Activated CD4-positive, alpha-beta T cell treated with anti-CD3 and anti-CD28 coated beads, Interleukin-2, amount 50 U/mL, for 1 hour (primary cell): ENCODE measurements around the gene KIAA0930.

ENCODE experiments used
- DNase-seq: peaks from one replicate; pipeline ENCODE4 v3.0.0-alpha.2; 2020

KIAA0930 gene

DNA sequence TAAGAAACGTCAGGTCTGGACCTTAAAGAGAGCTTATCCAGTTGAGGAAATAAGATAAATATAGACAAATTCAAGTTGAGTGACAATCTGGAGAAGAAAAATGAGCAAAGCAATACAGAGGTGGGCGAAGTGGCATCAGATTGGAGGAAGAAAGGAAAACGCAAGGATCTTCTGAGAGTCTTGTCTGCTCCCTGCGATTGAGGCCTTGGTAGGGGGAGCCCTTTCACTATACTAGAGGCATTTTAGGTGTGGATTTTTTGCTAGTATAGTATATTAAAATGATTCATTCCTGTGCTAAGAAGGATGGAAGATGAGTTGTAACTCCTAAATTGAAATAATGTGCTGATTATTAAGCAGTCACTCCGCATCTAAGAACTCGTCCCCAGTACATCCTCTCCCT lies 68.9 kb downstream of the KIAA0930 start:
- DNase-seq: no peak

- peak; percentile 14 for DNase-seq
These were observed 70.9 kb downstream of the KIAA0930 start for GRCh38 chr22:45169591-45170466.

DNA sequence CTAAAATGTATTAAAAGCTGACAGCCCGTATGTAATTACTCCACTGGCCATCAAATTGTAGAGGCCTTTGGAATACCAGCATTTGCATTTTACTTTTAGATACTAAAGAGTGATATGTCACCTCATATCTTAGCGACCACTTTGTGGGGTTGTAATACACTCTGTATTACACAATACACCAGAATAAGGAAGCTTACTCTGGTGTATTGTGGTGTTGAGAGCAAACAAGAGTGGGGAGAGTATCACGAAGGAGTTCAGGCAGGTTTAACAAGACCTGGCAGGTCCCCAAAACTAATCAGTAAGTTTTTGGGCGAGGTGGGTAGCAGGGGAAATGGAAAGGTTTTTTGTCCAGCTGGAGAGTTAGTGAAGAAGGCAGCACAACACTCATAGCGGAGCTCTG lies 73.8 kb downstream of the KIAA0930 start:
- DNase-seq: no peak

- DNase-seq: peak; percentile 45
These were observed 76.2 kb downstream of the KIAA0930 start for GRCh38 chr22:45164270-45165088.

DNA sequence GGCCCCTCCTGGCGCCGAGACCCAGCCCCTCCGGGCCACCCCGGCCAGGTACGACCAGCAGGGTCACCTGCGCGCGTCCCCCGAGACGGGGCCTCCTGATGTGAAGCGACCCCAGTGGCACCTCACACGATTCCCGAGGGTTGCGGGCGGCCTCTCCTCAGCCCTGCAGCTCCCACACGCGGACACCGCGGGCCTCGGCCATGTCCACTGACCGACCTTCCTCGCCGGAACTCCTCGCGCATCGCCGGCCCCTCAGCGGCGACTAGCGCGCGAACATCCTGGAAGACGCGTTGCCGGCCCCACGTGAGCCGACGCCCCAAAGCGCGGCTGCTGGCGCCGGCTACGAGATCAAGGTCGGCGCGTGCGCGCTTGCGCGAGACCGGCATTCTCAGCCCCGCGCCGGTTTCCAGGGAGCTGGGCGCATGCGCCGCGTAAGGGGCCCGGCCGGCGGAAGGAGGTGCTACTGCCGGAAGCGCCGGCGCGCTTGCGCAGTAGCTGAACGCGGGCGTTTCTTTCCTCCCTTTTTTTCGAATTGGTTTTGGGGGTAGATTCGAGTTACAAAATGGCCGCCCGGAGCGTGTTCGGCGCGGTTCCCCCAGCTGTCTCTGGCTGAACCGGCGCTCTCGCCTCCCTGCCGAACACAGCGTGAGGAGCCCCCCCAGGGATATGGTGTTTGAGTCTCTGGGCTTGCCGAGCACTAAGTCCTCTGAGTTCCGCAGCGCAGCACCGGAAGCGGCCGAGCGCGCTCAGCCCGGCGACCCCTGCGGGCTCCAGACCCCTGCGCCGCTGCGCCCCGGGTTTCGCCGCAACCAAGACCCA lies 77.0 kb downstream of the KIAA0930 start, which contains the start of gene NUP50:
Gene NUP50, plus strand, starts transcription at position 475 of the 819 bp plus-strand sequence. CDS start 4,253 bp downstream, outside the sequence.
- peak; percentile 95 for DNase-seq

GRCh38 chr22:45163099-45163450 lies 77.6 kb downstream of the KIAA0930 start:
- DNase-seq: no peak

DNA sequence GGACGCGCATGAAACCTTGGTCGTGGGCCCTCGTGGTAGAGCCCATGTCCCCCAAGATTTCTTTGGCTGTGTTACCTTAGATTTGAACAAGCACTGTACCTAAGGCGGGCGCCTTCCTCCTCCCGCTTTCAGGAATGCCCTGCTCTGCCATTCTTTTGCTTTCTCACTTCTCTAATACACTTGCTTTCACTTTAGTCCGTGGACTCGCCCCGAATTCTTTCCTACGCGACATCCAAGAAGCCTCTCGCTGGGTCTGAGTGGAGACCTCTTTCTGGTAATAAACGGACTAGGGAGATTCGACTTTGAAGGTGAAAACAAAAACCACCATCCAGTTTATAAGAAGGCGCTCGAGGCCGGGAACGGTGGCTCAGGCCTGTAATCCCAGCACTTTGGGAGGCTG lies 78.2 kb downstream of the KIAA0930 start:
- no peak for DNase-seq

GRCh38 chr22:45159652-45160462 lies 80.8 kb downstream of the KIAA0930 start:
- DNase-seq: no peak

- no peak for DNase-seq
These were observed 82.8 kb downstream of the KIAA0930 start for GRCh38 chr22:45157907-45158306.

DNA sequence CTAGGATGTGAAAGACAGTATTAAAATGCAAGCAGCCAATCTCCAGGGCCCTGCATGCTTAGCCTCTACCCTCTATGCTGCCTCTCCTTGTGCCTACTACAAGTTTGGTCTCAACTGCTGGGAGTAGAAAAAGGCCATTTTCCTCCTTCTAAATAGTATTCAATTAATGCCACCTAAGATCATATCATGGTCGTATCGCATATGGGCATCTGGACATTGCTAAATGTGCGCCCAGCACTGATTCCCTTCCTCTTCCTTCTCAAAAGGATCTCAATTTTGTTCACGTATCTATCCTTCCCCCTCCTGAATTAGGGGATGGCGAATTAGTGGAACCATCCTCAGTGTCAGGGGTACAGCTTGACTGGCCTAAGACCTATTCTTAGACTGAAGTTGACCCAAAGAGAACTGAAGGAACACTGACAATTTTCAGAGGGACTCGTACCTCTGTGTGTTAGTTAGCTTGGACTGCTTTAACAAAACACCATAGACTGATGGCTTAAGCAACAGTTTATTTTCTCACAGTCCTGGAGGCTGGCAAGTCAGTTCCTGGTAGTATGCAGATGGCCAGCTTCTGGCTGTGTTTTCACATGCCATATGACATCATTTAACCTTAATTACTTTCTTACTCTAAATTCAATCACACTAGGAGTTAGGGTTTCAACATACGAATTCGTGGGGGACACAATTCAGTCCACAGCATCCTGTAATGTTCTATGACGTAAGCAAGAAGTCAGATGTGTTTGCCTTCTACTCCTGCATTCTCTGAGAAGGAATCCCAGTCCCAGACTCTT lies 85.4 kb downstream of the KIAA0930 start:
- no peak for DNase-seq

GRCh38 chr22:45154383-45154782 lies 86.3 kb downstream of the KIAA0930 start:
- no peak for DNase-seq

GRCh38 chr22:45151503-45151902 lies 89.2 kb downstream of the KIAA0930 start:
- DNase-seq: no peak

GRCh38 chr22:45150139-45150538 lies 90.6 kb downstream of the KIAA0930 start:
- DNase-seq: no peak

- DNase-seq: no peak
These were observed 91.0 kb downstream of the KIAA0930 start for GRCh38 chr22:45149671-45150070.

- DNase-seq: no peak
These were observed 95.8 kb downstream of the KIAA0930 start for GRCh38 chr22:45144916-45145315.

- no peak for DNase-seq
These were observed 98.3 kb downstream of the KIAA0930 start for GRCh38 chr22:45142376-45142775.
